Superior temporal gyrus (tissue), 1 donor: ENCODE results near the gene FBXO30.

Experiments
- DNase-seq: peaks from one replicate; pipeline ENCODE4 v3.0.0-alpha.2; 2016; ENCODE audit errors: extremely low spot score

FBXO30 gene

GRCh38 chr6:145752638-145753037 lies 62.0 kb downstream of the FBXO30 start:
- DNase-seq, result no peak

- no peak for DNase-seq
Measured at GRCh38 chr6:145749632-145750031, 65.0 kb downstream of the FBXO30 start.

- DNase-seq, result no peak
Measured at GRCh38 chr6:145745861-145746260, 68.7 kb downstream of the FBXO30 start.

GRCh38 chr6:145744619-145745018 lies 70.0 kb downstream of the FBXO30 start:
- DNase-seq, result no peak
